B cell (primary cell): ENCODE results near the gene NOC2L.

Source experiments
- EZH2 ChIP-seq: IDR thresholded peaks from 2 replicates; pipeline ENCODE4 v1.6.1; 2012; ENCODE audit warnings: borderline replicate concordance, low read depth, mild to moderate bottlenecking, moderate library complexity, low read length; ENCODE audit not compliant: insufficient read depth, poor library complexity, severe bottlenecking
- TF ChIP-seq, protein P1 (sequence below): fragments of 200-600 bp; IDR thresholded peaks from one replicate; pipeline ENCODE4 v1.8.0; 2022; ENCODE audit warnings: antibody characterized with exemption, mild to moderate bottlenecking

DNA sequence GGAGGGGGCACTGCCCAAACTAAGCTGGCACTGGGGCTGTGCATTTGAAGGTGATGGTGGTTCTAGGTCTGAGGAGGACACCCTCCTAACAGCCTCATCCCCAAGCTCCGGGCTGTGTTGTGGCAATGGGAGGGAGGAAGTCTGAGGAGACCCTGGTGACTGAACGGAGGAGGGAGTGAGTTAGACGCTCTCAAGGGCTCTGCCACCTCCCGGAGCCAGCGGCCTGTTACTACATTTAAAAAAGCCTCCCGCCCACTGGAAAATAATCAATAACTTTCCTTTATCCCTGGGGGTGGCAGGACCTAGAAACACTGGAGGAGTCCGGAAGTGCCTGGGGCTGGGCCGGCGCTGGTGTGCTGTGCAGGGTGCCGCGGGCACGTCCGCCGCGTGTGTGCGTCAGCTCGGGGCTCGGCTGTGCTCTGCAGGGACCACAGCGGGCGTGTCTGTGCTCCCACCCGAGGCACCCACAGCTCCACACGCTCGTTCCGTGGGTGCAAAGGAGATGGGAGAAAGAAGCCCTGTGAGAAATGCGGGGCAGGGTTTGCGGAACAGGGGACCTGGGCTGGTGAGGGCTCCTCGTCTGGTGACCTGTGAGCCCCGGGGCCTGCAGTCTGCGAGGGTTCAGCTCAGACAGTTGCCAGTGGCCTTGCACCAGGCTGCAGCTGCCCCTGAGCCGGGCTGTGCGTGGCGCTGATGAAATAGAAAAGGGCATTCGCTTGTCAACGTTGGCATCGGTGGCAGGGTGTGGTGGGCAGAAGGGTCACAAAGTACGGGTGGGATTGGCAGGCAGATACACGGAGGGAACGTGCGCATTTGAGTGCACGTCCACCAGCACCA lies 30.0 kb downstream of the NOC2L start:
- TF ChIP-seq, protein P1, sequence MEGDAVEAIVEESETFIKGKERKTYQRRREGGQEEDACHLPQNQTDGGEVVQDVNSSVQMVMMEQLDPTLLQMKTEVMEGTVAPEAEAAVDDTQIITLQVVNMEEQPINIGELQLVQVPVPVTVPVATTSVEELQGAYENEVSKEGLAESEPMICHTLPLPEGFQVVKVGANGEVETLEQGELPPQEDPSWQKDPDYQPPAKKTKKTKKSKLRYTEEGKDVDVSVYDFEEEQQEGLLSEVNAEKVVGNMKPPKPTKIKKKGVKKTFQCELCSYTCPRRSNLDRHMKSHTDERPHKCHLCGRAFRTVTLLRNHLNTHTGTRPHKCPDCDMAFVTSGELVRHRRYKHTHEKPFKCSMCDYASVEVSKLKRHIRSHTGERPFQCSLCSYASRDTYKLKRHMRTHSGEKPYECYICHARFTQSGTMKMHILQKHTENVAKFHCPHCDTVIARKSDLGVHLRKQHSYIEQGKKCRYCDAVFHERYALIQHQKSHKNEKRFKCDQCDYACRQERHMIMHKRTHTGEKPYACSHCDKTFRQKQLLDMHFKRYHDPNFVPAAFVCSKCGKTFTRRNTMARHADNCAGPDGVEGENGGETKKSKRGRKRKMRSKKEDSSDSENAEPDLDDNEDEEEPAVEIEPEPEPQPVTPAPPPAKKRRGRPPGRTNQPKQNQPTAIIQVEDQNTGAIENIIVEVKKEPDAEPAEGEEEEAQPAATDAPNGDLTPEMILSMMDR, result no peak
- TF ChIP-seq EZH2, result no peak
